GDM1 (cell line): ENCODE results near the gene SCAPER.

Source experiments
- DNase-seq: peaks from one replicate; lab custom pipeline; 2025; lab: John Stamatoyannopoulos, UW

Gene SCAPER

GRCh38 chr15:76426941-76427340 is 478.2 kb downstream of the SCAPER start:
- DNase-seq: no peak

DNA sequence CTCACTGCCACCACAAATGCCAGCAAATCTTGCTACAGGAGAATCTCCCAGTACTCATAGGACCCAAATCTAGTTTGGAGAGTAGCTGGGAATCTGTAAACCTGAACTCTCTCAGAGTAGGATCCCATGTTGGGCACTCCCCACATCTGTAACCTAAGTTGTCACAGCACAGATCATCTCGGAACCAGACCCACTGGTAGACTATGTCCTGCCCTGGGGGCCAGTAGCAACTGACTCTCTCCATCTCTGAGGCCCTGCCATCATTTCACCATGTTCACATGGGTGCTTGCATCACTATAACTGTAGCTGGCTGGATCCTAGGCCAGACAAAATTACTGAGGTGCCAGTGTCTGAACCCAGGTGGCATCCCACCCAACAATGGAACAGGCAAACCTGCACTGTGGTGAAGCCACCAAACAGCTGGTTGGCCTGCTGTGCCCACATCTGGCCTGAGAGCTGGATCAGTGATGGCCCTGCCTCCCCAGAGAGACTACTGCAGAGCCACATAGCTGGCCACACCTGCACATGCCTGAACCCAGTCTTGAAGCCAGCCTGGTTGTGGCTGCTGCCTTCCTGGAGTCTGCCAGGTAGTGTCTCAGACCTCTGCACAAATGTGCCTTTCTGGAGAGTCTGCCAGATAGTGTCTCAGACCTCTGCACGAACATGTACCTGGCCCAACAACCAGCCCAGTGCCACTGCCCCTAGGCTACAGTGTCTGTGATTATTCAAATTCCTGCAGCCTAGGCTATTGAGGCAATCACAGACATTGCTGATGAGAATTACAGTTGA is 486.6 kb downstream of the SCAPER start:
- DNase-seq: no peak

DNA sequence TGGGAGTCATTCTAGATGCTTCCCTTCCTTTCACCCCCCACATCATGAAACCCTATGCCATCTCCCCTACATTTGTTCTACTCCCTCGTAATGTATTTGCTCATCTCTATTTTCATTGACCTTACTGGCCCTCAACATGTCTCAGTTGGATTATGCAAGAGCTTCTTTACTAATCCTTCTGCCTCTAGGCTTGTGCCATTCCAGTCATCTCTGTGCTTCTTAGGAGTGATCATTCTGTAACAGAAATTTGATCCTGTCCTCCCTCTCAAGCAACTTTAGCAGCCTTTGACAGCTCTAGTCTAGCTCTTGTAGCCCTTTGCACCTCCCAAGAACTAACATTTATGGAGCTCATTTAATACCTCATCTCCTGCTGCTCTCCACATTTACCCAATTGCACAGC is 503.9 kb downstream of the SCAPER start:
- DNase-seq: no peak

DNA sequence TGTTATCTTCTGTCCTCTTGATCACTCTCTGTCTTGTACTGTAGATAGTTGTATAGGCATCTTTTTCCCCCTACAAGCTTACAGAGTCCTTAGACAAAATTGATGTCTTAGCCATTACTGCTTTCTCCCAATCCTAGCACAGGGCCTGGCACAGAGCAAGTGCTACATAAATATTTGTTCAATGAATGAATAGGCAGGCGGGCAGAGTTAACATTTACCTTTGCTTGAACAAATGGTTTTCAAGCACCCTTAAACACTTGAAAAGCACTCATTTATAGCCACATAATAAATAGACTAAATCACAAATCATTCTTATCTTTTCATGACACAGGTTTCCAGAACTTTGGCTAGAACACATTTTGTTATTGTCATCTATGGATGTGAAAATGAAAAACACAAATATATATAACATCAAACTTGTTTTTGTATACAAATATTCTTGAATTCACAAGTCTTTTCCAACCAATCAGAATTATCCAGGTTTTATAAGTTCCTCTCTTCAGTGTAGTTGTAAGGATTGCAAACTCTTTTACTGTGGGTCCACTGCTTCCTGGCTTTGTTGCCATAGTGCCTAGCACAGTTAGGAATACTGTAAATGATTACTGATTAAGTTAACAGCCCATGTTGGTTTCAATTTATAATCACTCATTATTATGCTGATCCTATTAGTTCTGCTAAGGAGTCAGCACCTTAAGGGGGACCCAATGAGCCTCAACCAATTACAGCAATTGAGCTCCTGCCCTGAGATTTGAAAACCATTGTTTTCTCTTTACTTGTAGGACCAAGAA is 506.6 kb downstream of the SCAPER start:
- no peak for DNase-seq

- no peak for DNase-seq
Measured at GRCh38 chr15:76393614-76394013, 511.5 kb downstream of the SCAPER start.

DNA sequence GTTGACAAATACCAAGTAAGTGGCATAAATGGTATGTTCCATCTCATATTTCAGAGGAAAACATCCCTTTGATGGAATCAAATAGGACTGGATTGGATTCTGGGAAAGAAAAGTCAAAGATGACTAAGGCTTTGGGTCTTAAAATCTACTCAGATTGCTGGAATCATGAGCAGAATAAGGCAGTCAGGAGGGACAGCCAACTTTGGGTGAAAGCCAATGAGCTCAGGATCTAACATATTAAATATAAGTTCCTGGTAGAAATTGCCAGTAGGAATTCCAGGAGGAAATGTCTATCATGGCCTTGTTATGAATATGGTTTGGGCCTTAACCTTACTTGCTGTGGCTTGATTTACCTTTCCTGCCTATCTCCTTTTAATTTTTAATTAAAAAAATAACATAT is 513.3 kb downstream of the SCAPER start:
- DNase-seq: no peak

DNA sequence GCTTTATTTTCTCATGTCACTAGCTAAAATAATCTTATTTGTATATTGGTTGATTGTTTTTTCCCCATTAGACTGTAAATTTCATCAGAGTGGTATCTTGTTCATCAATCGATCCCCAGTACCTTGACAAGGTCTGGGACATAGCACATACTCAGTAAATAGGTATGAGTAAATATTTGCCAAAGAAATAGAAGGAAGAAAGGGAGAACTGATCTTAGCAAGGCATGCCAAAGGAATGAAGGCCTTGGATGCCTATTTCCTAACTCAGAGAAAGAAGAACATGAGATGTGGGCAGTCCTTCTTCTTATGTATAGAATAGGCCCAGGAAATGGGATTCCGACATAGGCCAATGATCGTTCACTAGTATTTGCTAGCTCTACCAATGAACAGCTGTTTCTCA is 513.8 kb downstream of the SCAPER start:
- DNase-seq: no peak

DNA sequence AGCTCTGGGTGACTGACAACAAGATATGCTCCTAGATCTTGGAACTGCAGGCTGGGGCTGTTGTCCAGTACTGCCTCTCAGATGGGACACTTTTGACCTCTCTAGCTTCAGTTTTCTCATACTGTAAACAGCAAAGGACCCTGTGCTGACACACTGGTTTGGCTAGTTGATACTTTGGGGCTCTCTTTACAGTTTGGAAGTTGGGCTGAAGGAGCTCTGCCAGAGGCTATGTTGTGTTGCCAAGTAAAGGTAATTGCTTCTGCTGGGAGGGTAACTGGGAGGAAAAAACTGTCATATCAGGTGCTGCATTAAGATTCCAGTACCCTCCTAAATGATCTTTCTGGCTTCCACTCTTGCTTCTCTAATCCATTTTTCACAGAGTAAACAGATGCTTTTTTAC is 514.6 kb downstream of the SCAPER start:
- DNase-seq: no peak

DNA sequence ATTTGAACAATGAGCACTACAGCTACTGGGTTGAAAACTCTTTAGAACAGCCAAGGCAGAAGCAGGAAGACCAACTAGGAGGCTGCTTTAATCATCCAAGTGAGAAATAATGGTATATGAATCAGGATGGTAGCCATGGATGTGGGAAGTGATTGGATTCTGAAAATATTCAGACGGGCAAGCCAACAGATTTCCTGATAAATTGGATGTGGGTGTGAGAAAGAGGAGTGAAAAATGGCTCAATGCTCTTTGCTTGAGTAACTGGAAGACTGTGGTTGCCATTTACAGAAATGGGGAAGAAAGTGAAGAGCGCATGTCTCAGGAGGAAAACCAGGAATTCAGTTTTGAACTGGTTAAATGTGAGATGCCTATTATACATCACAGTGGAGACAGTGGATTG is 518.2 kb downstream of the SCAPER start:
- no peak for DNase-seq

- DNase-seq: no peak
Measured at GRCh38 chr15:76386178-76386577, 519.0 kb downstream of the SCAPER start.

DNA sequence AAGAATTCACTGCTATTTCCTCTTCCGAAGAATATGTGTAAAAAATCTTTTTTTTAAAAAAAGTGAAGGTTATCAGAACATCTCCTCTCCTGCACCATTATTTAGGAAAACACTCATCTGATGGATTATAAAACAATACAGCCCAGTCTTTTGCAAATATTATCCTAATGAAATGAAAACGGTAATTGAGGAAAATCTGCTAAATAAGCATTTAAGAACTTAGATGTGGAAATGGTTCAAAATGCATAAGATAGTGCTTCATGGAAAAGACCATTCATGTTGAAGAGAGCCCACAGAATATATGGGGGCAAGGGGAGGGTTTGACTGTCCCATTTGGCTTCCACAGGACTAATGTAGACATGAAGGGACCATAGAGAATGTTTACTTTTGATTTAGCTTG is 520.7 kb downstream of the SCAPER start:
- DNase-seq: no peak

DNA sequence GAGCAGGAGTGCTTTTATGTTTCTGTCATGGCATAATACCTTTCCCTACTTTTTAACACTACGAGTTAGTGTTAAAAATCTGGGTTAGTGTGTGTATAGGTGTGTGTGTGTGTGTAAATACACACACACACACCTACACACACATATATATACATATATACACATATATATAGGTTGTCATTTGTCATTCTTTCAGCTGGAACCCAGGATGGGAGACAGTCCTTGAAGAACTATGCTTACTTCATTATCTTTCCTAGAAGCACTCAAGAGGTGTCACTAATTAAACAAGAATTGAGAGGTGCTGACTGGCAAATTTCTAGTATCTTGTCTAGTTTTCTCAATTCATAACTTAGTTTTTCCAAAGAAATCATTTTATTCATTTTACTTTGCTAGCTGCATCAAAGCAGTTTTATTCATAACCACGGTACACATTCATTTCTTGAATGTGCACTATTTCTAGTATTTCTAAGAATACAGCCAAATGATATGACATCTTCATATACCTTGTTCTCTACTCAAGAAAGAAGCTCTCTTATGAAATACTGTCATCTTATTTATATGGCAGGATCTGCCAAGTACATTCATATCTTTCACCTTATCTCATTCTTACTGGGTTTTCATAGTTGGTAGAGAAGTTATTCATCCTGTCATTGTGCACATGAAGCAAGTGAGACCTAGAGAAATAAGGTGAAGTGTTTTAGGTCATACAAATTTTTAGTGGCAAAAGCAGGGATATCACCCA is 522.0 kb downstream of the SCAPER start:
- DNase-seq: no peak

- DNase-seq: no peak
Measured at GRCh38 chr15:76381366-76381765, 523.8 kb downstream of the SCAPER start.

DNA sequence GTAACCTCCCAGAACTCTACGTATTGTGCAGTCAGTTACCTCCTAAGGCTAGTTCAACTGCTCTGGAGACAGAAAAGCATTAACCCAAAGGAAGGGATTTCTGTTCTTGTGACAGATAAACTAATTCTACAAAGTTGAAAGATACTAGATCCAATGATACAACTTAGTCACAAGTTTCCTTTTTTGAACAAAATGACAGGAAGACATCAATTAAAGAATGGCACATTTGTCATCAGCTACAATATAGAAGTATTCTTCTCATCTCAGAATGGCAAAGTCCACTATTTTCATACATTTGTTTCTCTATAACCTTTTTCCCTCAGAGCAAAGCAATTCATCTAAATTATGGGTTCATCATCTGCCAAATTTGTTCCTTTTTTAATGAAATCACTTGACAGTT is 524.9 kb downstream of the SCAPER start:
- DNase-seq: no peak

DNA sequence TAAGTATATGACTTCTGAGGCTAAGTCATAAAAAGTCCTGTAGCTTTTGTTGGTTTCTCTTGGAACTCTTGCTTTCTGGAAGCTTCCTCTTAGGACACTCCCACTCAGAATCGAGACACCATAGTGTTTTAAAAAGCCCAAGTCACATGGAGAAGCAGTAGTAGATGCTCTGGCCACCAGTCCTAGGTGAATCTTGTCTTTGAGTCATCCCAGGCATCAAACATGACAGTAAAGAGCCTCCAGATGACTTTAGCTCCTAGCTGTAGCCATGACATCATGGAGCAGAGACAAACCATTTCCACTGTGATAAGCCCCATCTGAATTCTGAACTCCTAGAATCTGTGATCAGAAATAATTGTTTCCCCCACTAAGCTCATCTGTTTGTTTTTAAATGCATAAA is 526.4 kb downstream of the SCAPER start:
- no peak for DNase-seq

DNA sequence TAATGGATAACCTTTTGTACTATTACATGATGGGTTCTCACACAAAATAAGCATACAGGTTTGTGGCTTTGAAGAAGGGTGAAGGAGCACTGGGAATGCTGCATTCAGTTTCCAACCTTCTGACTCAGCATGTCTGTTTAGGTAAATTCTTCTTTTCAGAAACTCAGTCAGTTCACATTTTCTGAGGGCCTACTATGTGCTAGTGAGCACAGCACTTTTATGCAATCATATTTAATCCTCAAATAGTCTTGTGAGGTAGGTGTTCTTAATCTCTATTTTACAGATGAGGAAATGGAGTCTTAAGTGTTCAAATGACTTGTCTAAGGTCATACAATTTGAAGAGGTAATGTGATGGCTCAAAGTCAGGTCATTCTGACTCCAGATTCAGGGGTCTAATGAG is 527.4 kb downstream of the SCAPER start:
- DNase-seq: no peak

DNA sequence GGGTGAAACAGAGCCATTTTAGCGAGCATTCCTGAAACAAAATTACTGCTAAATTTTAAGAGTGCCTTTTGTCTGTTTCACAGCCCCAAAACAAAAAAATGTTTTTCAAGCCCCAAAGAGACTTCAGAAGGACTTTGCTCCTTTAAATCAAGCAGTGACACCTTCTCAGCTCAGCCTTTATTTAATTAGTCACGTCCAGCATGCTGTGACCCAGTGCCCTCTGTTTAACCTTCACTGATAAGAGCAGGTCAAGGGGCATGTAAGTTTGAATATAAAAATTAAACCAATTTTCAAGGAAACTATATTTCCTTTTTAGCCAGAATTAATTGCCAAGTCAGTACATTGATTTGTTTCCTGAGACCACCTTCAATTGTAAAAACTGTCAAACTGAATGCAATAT is 527.9 kb downstream of the SCAPER start:
- DNase-seq: no peak

GRCh38 chr15:76376816-76377215 is 528.3 kb downstream of the SCAPER start:
- no peak for DNase-seq

- DNase-seq: no peak
Measured at GRCh38 chr15:76376029-76376428, 529.1 kb downstream of the SCAPER start.

DNA sequence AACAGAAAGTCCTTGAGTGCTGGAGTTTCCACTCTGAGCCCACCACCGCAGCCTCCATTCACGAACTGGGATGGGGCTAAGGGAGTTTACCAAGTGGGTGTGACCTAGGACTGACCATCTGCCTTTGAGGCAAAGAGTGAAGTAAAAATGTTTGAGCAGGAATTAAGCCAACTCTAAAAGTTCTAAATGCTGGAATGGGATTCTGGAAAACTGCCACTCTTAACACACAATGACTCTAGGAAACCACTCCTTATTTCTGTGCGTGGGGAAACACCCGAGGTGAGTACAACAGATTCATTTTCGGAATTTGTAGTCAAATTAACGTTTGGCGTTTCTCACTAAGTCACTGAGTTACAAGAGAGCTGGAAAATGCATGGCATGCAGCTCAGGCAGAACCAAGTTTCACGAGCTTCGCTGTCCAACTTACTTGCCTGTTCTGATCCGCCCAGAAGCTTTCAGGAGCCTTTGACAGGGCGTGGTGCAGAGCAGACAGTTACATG is 537.0 kb downstream of the SCAPER start:
- no peak for DNase-seq

DNA sequence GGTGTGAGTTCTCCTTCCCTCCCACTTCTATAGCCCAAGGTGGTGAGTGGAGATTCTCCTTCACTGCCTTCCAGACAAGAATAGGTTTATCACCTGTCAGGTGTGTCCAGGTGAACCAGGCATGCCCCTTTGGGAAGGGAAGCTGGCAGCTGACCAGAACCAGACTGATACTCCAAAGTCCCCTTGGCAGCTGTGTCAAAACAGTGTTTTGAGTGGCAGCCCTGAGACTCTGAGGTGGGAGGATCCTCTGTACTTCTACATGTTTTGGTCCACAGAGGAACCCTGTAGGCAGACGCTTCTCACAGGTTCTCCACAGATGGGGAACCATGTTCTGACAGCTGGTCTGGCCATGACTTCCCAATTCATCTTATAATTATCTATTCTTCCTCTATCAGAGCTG is 538.4 kb downstream of the SCAPER start:
- no peak for DNase-seq

DNA sequence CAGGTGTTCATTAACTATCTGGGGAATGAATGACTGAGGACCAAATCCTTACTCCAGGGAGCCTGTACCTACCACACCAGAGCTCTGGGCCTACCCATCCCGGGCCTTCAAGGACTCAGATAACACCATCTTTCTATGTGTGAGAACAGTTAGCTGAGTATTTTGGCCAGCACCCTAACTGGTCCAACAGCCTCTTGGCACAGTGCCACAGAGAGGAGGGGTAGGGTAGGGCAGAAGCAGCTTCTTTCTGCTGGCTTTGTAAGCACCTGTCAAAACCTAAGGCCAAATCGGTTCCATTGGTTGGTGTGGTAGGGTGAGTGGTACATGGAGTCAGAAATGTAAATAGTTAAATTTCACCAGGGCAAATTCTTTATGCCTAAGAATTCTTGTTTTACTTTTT is 541.9 kb downstream of the SCAPER start:
- no peak for DNase-seq

DNA sequence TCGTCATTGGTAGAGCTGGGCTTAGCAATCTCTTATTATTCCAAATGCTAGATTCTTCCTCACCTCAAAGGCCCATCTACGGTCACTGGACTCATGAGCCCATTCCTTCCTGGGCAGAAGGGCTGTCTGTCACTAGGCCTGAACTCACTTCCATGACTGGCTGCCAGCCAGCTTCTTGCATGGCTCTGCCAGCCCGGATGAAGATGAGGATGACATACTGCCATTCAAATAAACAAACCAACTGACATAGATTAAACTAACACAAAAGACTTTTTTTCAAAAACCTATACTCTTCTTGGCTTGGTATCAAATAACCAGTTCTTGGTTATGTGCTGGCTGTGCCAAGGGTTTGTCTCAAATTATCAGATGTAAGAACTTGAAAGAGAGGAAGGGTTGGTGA is 544.7 kb downstream of the SCAPER start:
- no peak for DNase-seq
